IPS-NIHi7 (cell line): ENCODE measurements around the gene TRIM8.

Experiments used
- DNase-seq: peaks from one replicate; pipeline ENCODE4 v3.0.0; 2012; ENCODE audit warnings: mixed read lengths; ENCODE audit errors: extremely low spot score

The TRIM8 gene

DNA sequence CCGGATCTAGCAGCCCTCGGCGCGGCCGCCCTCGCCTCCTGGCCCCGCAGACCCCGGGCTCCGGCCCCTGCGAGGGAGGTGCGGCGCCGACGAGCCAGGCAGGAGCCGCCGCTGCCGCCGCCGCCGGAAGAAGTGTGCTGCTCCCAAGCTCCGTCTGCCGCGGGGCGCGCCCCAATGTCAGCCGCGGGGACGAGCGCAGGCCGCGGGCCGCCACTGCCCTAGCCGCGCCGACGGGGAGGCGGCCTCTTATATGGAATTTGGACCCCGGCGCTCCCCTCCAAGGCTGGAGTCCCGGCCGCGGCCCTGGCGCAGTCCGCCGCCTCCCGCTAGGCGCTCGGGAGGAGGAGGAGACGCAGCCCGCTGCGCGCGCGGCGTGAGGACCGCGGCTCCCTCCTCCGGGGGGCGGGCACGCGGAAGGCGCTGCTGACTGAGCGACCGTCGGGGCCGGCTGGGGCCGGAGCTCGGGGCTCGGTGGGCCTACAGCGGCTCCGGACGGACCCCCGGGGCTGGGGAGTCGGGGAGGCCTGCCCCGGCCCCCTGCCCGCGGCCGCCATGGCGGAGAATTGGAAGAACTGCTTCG is at the start of gene TRIM8:
Gene TRIM8, plus strand, starts transcription at position 414 of the 580 bp plus-strand sequence. Its CDS starts 139 bp downstream, at position 553.
- no peak for DNase-seq

DNA sequence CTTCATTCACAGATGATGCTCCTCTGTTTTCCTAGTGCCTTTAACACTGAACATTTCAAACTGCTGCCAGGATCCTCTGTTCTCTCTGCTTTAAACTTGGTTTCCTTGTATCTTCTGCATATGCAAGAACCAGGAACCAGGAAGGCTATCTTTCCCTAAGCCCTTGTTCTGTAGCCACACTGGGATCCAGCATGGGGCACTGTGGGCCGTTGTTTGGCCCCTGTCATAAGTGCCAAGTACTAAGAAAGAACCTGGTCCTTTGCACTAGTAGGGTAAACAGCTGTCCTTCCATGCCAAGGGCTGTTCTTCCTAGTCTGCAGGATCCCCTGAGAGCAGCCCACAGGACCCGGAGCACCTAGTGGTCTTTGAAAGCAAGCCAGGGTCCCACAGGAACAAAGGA is 49.0 kb upstream of the TRIM8 start:
- no peak for DNase-seq

- peak; percentile 53 for DNase-seq
Measured at GRCh38 chr10:102595897-102596296, 48.4 kb upstream of the TRIM8 start.

- peak; percentile 93 for DNase-seq
Measured at GRCh38 chr10:102596506-102596971, 47.7 kb upstream of the TRIM8 start.

GRCh38 chr10:102597131-102597991 is 46.9 kb upstream of the TRIM8 start:
- DNase-seq, result no peak

DNA sequence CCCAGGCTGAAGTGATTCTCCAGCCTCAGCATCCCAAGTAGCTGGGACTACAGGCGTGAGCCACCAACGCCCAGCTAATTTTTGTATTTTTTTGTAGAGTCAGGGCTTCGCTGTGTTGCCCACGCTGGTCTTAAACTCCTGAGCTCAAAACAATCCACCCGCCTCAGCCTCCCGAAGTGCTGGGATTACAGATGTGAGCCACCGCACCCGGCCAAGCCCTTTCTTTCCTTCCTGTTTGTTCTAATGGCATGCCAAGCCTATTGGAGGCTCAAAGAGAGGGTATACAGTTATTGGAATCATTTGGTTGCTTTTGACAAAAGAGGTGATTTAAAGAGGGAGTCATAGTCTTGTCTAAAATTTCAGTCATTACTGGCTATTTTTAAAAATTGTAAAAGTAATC is 46.0 kb upstream of the TRIM8 start:
- DNase-seq, result no peak

DNA sequence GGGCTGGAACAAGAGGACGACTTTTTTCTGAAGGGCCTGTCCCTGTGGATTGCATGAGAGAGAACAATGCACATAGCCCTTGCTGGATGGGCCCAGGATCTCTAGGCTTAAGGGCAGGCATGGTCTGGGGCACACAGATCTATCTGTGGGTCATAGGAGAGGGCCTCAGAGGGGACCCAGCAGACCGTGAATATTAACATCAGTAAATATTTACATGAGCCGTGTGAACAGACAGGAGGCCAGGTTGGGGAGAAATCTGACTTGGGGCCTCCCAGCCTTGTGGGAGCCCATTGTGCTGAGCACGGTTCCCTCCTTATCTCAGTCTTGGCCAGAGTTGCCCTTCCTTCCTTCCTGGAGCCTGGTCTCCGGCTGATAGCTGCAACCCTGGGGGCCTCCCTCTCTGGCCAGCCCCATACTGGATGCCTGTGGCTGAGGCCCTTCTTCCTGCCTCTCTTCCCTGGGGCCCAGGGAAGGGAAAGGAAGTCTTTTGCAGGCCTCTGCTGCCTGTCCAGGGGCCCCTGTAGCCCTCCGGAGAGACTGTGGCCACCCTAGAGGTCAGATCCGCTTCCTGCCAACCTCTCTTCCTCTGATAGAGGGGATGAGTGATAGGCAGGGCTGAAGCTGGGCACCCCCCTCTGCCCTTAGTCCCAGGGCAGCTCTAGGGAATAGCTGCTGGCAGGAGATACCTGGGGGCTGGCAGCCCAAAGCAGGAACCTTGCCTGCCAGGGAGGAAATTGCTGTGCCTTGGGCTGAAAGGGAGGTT is 44.5 kb upstream of the TRIM8 start:
- DNase-seq, result no peak

DNA sequence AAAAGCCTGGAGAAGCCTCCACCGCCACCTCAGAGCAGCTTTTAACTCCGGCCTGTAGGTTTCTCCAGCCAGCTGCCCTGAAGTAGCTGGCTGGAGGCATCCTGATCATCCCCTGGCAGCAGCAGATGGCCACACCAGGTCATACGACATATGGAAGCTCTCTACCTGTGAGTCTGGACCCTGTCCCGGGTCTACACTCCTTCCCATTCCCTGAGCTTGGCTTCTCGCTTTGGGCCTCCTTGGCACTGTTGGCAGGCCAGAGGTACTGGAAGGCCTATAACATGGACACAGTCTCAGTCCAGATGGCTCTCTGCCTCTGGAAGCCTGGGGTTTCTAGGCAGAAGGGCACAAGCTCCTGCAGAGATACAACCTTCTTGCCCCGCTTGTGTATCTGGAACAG is 43.5 kb upstream of the TRIM8 start:
- DNase-seq, result no peak

GRCh38 chr10:102601639-102602038 is 42.6 kb upstream of the TRIM8 start:
- no peak for DNase-seq

DNA sequence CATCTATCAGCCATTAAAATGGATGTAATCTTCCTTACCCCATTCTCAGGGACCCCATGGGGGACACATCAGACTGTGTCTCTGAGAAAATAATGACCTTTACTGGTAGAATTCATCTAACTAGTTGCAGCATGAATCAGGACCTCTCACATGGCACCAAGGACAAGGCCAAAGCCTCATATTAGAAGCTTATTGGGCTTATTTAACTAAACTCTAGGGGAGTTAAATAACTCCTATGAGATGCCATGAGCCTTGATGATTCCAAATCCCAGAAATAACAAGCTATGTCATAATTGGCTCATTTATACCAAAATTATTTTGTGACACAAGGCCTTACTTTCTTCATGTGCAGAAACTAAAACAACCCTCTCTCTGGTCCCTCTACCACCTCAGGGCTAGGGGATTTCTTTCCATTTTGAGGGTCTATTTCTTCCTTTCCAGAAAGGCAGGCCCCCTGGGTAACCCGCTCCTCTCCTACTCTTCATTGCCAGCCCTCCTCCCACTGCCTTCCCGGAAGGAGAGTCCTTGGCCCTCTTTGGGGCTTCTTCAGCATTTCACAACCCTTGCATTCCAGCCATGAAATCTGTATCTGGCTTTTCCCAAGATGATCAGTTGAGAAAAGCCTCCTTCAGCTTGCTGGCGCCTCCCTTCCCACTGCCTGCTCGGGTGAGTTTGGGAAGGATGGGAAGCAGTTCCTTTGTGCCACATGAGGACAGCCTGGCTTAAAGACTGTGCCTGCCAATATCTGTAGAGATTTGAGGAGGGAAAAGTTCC is 41.8 kb upstream of the TRIM8 start:
- DNase-seq, result no peak

GRCh38 chr10:102603946-102604345 is 40.3 kb upstream of the TRIM8 start:
- DNase-seq, result no peak

DNA sequence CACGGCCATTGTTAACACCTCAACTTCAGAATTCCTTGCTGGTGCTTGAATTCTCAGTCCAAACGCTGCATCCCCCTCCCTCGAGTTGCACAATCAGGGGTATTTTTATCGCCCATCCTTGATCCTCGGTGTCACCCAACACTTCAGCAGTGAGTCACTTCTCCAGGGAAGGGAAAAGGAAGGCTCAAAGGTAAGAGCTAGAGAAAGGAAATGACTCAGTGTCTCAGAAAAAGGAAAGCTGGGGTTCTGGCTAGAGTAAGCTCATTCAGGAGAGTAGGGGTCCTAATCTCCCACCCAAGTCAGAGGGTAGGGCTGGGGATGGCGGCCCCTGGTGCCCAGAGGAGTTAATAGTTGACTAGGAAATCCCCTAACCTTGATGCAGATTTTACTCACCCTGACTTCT is 39.8 kb upstream of the TRIM8 start:
- no peak for DNase-seq

DNA sequence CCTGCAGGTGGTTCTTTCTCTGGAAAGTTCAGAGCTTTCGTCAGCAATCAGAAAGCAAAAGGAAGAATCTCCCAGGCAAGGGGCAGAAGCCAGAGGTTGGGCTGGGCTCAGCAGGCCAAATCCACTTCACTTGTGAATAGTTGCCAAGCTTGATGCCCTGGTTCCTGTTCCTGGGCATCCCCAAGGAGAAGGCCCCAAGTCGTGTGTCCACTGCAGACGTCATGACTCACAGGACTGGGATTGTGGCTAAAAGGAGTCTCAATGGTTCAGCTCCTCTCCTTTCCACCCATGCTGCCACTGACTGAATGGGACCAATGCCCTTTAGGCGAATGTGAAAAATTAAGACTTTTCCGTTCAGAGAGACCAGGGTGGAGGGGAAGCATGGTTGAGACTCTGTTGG is 38.6 kb upstream of the TRIM8 start:
- DNase-seq, result no peak

- DNase-seq, result no peak
Measured at GRCh38 chr10:102608487-102608886, 35.8 kb upstream of the TRIM8 start.

DNA sequence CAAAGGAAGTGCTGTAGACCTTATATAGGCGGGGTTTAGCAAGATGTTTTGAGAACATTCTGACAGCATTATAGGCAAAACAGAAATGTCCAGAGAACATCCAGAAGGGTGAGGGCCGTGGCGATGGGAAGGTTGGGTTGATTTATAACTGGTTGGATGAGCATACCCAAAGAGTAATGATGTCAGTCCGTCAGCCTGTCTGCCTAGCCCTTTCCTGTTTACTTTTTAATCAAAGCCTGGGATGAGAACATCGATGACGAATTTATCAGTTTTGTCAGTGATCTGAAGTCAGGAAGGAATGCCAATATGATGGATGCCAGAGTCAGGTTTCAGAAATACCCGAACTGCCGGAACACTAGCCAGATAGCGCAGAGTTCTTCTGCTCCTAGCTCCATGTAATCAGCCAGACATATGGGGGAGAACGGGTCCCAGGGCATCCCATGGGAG is 33.8 kb upstream of the TRIM8 start:
- no peak for DNase-seq

GRCh38 chr10:102611514-102612087 is 32.7 kb upstream of the TRIM8 start:
- no peak for DNase-seq

DNA sequence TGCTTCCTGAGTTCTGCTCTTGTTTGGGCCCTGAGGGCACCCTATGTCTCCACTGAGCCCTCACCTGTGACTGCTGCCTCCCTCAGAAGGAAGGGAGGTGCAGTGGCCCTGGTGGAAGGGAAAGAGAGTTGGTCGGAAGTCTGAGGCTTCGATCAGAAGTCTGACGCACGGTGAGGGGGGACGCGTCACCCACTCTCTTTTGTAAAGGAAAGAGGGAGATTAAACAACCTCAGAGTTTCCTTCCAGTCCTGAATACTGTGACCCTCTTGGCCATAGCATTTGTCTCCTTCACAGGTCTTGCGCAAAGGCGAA is 31.4 kb upstream of the TRIM8 start:
- no peak for DNase-seq

- DNase-seq, result no peak
Measured at GRCh38 chr10:102613286-102613685, 31.0 kb upstream of the TRIM8 start.

DNA sequence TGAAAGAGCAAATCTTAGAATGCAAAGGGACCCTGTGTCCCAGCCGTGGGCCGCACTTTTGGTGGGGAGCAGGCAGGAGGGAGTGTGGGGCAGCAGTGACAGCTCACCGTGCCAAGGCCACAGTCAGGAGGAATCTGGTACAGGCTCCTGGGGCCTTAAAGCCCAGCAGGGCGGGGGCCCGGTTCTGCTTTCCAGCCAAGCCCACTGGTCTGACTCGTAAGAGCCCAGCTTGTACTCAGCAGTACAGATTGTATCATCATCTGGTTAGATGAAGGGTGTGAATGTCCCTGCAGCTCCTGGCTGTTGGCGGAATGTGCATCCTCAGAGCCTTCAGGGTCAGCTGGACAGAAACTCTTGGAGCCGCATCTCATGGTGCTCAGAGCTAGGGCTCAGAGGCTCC is 30.5 kb upstream of the TRIM8 start:
- no peak for DNase-seq

DNA sequence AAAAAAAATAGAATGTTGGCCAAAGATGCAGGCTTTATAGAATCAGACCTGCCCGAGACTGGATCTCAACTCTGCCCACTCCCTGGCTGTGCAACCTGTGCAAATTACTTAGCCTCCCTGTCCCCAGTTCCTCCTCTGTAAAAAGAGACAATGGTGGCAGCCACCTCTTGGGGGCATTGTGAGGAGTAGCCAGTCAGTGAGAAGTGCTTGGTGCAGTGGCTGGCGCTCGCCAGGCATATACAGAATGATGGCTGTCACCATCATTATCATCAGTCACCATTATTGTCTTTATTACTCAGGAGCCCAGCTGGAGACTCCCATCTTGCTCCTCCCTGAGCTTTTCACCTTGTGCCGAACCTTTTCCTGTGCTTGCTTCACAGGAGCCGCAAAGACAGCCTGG is 29.4 kb upstream of the TRIM8 start:
- no peak for DNase-seq

DNA sequence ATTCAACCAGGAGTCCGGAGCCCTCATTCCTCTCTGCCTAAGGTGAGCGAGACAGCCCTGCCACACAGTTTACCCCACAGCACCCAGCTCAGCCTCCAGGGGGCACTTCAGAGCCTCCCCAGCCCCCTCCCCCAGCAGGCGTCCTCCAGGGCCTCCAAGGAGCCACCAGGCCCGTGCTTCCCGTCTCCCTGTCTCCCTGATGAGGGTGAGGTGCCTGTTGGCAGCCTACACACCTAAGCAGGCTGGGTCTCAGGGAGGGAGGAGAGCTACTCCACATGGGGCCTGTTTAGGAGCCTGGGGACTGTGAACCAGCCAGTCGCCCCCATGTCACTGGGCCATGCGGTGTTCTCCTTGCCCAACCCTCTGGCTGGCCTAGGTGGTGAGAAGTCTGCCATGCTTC is 28.9 kb upstream of the TRIM8 start:
- peak; percentile 85 for DNase-seq
